ENCODE measurements around the gene FOSL1.

DNA sequence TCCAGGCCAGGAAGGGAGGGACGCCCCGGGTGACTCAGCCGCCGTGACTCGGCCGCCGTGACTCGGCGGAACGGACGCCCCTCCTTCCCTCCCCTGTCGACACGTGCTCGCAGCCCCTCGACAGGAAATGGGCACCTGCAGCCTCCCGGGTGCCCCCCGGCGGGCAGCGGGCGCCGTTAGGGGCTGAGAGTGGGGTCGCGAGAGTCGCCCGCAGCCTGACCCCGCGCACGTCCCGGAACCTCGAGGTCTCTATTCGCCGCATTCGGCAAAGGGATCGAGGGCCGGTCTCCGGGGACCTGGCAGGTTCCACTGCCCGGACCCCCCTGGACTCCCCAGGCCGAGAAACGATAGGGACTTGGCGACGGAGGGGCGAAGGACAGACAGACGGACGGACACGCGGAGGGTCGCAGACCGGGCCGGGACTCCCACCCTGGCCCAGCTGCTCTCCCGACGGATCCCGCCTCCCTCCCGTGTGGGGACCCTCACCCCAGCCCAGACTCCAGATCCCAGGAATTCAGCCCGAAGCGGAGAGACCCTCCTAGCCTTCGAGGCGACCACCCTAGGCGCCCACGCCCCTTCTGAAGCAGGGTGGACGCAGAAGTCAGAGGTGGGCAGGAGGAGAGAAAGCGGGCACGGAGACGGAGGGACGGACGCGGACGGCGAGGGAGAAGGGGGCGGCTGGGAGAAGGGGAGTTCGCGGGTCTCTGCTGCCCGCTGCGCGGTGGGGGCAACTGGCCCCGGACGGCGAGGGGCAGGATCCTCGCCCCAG is 648 bp downstream of the FOSL1 start:
- TF ChIP-seq CTCF (IDR thresholded peaks at IDR 0.05 in 4 of 5, conservative IDR thresholded peaks at IDR 0.05 in 1 of 5): no peak
- TF ChIP-seq POLR2A (IDR thresholded peaks at IDR 0.05): peak in 1 of 2 donors; percentile 30
